H9 (cell line): ENCODE results near the gene ASIC4. TPM values are rescaled to one million over a fixed set of nuclear protein-coding genes. Genes with fewer than 3 reads are reported as not detected.

Source experiments
- DNase-seq: peaks from one replicate; pipeline ENCODE4 v3.0.0-alpha.2; 2017
- H2AFZ ChIP-seq: one replicate; pipeline ENCODE4 v1.6.1; 2013; ENCODE audit warnings: mild to moderate bottlenecking, low read length, control low read depth, moderate library complexity
- H2AK5ac ChIP-seq: 2 replicates; pipeline ENCODE4 v1.6.1; 2013; ENCODE audit warnings: low read length, control low read depth, mixed read lengths; ENCODE audit not compliant: insufficient read length
- H2BK120ac ChIP-seq: one replicate; pipeline ENCODE4 v1.6.1; 2013; ENCODE audit warnings: low read depth, mild to moderate bottlenecking, low read length, control low read depth, inconsistent platforms; ENCODE audit not compliant: poor library complexity, severe bottlenecking
- H2BK12ac ChIP-seq: 2 replicates; pipeline ENCODE4 v1.6.1; 2013; ENCODE audit warnings: low read length, control low read depth, mixed read lengths, low read depth; ENCODE audit not compliant: insufficient read length
- H2BK15ac ChIP-seq: 2 replicates; pipeline ENCODE4 v1.6.1; 2013; ENCODE audit warnings: low read depth, low read length, control low read depth
- H2BK20ac ChIP-seq: one replicate; pipeline ENCODE4 v1.6.1; 2013; ENCODE audit warnings: low read depth, mild to moderate bottlenecking, low read length, control low read depth, inconsistent platforms; ENCODE audit not compliant: poor library complexity, severe bottlenecking
- H2BK5ac ChIP-seq: 2 replicates; pipeline ENCODE4 v1.6.1; 2013; ENCODE audit warnings: low read length, control low read depth, mixed read lengths; ENCODE audit not compliant: insufficient read length
- H3K14ac ChIP-seq: 2 replicates; pipeline ENCODE4 v1.6.1; 2013; ENCODE audit warnings: low read length, control low read depth; ENCODE audit not compliant: insufficient read depth
- H3K18ac ChIP-seq: 2 replicates; pipeline ENCODE4 v1.6.1; 2013; ENCODE audit warnings: low read depth, mild to moderate bottlenecking, mixed read lengths, low read length, control low read depth; ENCODE audit not compliant: insufficient read length
- H3K23ac ChIP-seq: 2 replicates; pipeline ENCODE4 v1.6.1; 2013; ENCODE audit warnings: low read length, control low read depth, mixed read lengths, low read depth; ENCODE audit not compliant: insufficient read length
- H3K23me2 ChIP-seq: 2 replicates; pipeline ENCODE4 v1.6.1; 2013; ENCODE audit warnings: low read depth, mild to moderate bottlenecking, mixed read lengths, low read length, control low read depth; ENCODE audit not compliant: insufficient read length, poor library complexity, severe bottlenecking
- H3K27ac ChIP-seq: 2 replicates; pipeline ENCODE4 v1.5.1; 2013; ENCODE audit warnings: low read length, control low read depth, mixed read lengths, low read depth; ENCODE audit not compliant: insufficient read length
- H3K27me3 ChIP-seq: 2 replicates; pipeline ENCODE4 v1.6.1; 2013; ENCODE audit warnings: low read length, control low read depth, inconsistent platforms; ENCODE audit not compliant: insufficient read depth
- H3K4ac ChIP-seq: 2 replicates; pipeline ENCODE4 v1.6.1; 2013; ENCODE audit warnings: low read depth, mild to moderate bottlenecking, control low read depth, inconsistent platforms, low read length, moderate library complexity
- H3K4me1 ChIP-seq: 2 replicates; pipeline ENCODE4 v1.6.1; 2013; ENCODE audit warnings: low read length, control low read depth, inconsistent platforms; ENCODE audit not compliant: insufficient read depth
- H3K4me2 ChIP-seq: 2 replicates; pipeline ENCODE4 v1.6.1; 2013; ENCODE audit warnings: low read length, control low read depth, mixed read lengths; ENCODE audit not compliant: insufficient read length, insufficient read depth
- H3K56ac ChIP-seq: 2 replicates; pipeline ENCODE4 v1.6.1; 2013; ENCODE audit warnings: low read depth, mild to moderate bottlenecking, mixed read lengths, low read length, control low read depth; ENCODE audit not compliant: insufficient read length
- H3K79me1 ChIP-seq: 2 replicates; pipeline ENCODE4 v1.6.1; 2013; ENCODE audit warnings: low read depth, mild to moderate bottlenecking, moderate library complexity, low read length, control low read depth, inconsistent platforms; ENCODE audit not compliant: insufficient read depth, poor library complexity, severe bottlenecking
- H3K79me2 ChIP-seq: 2 replicates; pipeline ENCODE4 v1.6.1; 2013; ENCODE audit warnings: low read length, control low read depth, inconsistent platforms; ENCODE audit not compliant: insufficient read depth
- H3K9ac ChIP-seq: 2 replicates; pipeline ENCODE4 v1.6.1; 2013; ENCODE audit warnings: low read length, control low read depth, mixed read lengths; ENCODE audit not compliant: insufficient read length; ENCODE audit errors: extremely low read depth
- H3K9me3 ChIP-seq: one replicate; pipeline ENCODE4 v1.6.1; 2013; ENCODE audit warnings: low read depth, low read length, inconsistent platforms; ENCODE audit not compliant: control insufficient read depth
- H3T11ph ChIP-seq: one replicate; pipeline ENCODE4 v1.6.1; 2013; ENCODE audit warnings: mild to moderate bottlenecking, low read length, control low read depth, inconsistent platforms
- H4K20me1 ChIP-seq: one replicate; pipeline ENCODE4 v1.6.1; 2013; ENCODE audit not compliant: control insufficient read depth, insufficient read length, insufficient read depth
- H4K5ac ChIP-seq: 2 replicates; pipeline ENCODE4 v1.6.1; 2013; ENCODE audit warnings: low read depth, mild to moderate bottlenecking, mixed read lengths, low read length, control low read depth; ENCODE audit not compliant: insufficient read length
- H4K8ac ChIP-seq: replicated peaks from 2 replicates; pipeline ENCODE4 v1.6.1; 2013; ENCODE audit warnings: low read length, control low read depth, mixed read lengths, low read depth; ENCODE audit not compliant: insufficient read length
- H4K91ac ChIP-seq: 2 replicates; pipeline ENCODE4 v1.6.1; 2013; ENCODE audit warnings: low read depth, mild to moderate bottlenecking, moderate library complexity, mixed read lengths, low read length, control low read depth; ENCODE audit not compliant: insufficient read length
- H3K27ac Mint-ChIP-seq, 3 experiments: 2 replicates in 2 of 3; 3 replicates in 1 of 3; pipeline ENCODE4 v1.8.0; 2020 to 2021; ENCODE audit warnings: mixed read lengths in 3 of 3, mild to moderate bottlenecking in 1 of 3, moderate library complexity in 1 of 3
- H3K27me3 Mint-ChIP-seq: 2 replicates; pipeline ENCODE4 v1.8.0; 2021; ENCODE audit warnings: low read depth, mild to moderate bottlenecking, moderate library complexity, mixed read lengths
- H3K36me3 Mint-ChIP-seq, 3 experiments: 2 replicates in 2 of 3; 3 replicates in 1 of 3; pipeline ENCODE4 v1.8.0; 2020 to 2021; ENCODE audit warnings: low read depth in 3 of 3, mixed read lengths in 3 of 3; ENCODE audit not compliant: insufficient read depth in 1 of 3
- H3K4me1 Mint-ChIP-seq, 2 experiments: 2 replicates each; pipeline ENCODE4 v1.8.0; 2020; ENCODE audit warnings: mixed read lengths in 2 of 2
- H3K4me3 Mint-ChIP-seq, 2 experiments: 2 replicates in 1 of 2; 3 replicates in 1 of 2; pipeline ENCODE4 v1.8.0; 2020 to 2021; ENCODE audit warnings: mild to moderate bottlenecking in 2 of 2, mixed read lengths in 2 of 2, moderate library complexity in 1 of 2
- H3K9me3 Mint-ChIP-seq, 2 experiments: 2 replicates in 1 of 2; 3 replicates in 1 of 2; pipeline ENCODE4 v1.8.0; 2020; ENCODE audit warnings: mild to moderate bottlenecking in 2 of 2, mixed read lengths in 2 of 2, moderate library complexity in 1 of 2
- CTCF ChIP-seq: fragments of 200-600 bp; sonication (generic); conservative IDR thresholded peaks from 3 replicates; pipeline ENCODE4 v1.8.0; 2021; ENCODE audit warnings: antibody characterized with exemption, mild to moderate bottlenecking
- WGBS: extraction: QIAGEN DNeasy Blood & Tissue Kit; methylation state at CpG from one replicate; pipeline ENCODE4 v1.1.7; 2013; ENCODE audit warnings: missing lambda C conversion rate, low lambda C conversion rate, mixed read lengths; ENCODE audit not compliant: insufficient read length; ENCODE audit errors: extremely low coverage; 5-methylcytosine and 5-hydroxymethylcytosine counted together
- total RNA-seq: library from RNA; stranded (reverse); gene quantifications from 2 replicates; pipeline ENCODE4 v1.2.1, GENCODE V29; 2021

Gene ASIC4
- total RNA-seq, 1 experiment from 2014 or later, result 0.37 TPM

DNA sequence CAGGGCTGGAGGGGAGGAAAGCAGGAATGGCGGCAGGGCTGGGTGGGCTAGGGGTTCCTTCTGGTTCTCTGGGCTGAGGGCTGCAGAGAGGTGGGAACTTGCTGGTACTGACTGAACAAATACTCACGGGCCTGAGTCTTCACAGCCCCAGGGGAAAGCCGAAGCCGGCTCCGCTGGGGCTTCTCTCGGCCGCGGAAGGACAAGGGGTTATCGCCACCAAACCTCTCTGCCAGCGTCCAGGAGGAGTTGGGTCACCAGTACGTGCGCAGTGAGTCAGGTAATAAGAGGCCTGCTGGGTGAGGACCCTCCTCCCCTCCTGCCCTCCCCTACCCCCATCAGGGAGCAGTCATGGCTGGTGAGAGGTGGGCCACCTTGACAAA, 29.1 kb upstream of the ASIC4 start:
- Histone ChIP-seq H3T11ph (no peak overlapping the region), H4K20me1 (no peaks in the 10 kb centered on the region), H3K4me2 (peak overlapping the region; percentile 37), H3K23me2 (no peaks in the 10 kb centered on the region), H2BK20ac (no peak overlapping the region), H3K14ac (no peak overlapping the region), H3K56ac (no peak overlapping the region), H4K8ac (no peak overlapping the region), H3K23ac (no peak overlapping the region), H2AK5ac (no peak overlapping the region), H2AFZ (no peak overlapping the region), H4K91ac (no peak overlapping the region), H3K27ac (no peak overlapping the region), H3K9ac (no peak overlapping the region), H2BK5ac (no peak overlapping the region), H3K4ac (no peak overlapping the region), H3K18ac (no peak overlapping the region), H4K5ac (no peak overlapping the region), H3K79me1 (no peaks in the 10 kb centered on the region), H3K4me1 (peaks cover 2% of the 10 kb centered on the region), H3K79me2 (no peaks in the 10 kb centered on the region), H2BK12ac (no peak overlapping the region), H3K27me3 (peaks cover 19% of the 10 kb centered on the region; the same call in 1 of the 2 replicates), H3K9me3 (no peaks in the 10 kb centered on the region), H2BK15ac (no peak overlapping the region), H2BK120ac (no peak overlapping the region)
- Mint-ChIP-seq H3K27ac (no peak overlapping the region), H3K4me1 (peaks cover 30 to 44% of the 10 kb centered on the region in 2 experiments), H3K27me3 (peaks cover 50% of the 10 kb centered on the region), H3K9me3 (no peaks in the 10 kb centered on the region), H3K4me3 (peak overlapping the region; percentile 41 to 48; a peak in 4 of 5 replicates), H3K36me3 (peaks cover 0 to 4% (median 3%) of the 10 kb centered on the region in 3 experiments; a peak in 4 of 7 replicates)
- WGBS, result no CpG with 5 or more reads among the region's 12 CpGs
- DNase-seq, result no peak
- TF ChIP-seq CTCF, result no peak
